ENCODE measurements around the gene COL27A1.
"Not testable (repeated sequence)": the region's sequence is repeated elsewhere in the genome, so short reads cannot be mapped to it uniquely, and the experiment has no call there.

COL27A1 gene

GRCh38 chr9:114314256-114314867 is 159.0 kb downstream of the COL27A1 start:
- Histone ChIP-seq H3K4me3 (ENCODE audit: low read length) (no peak overlapping the region), H3K4me1 (ENCODE audit: control insufficient read depth, insufficient read depth, low read length) (peaks cover 36% of the 10 kb centered on the region), H3K9me3 (ENCODE audit: control insufficient read depth, low read length) (no peaks in the 10 kb centered on the region), H3K36me3 (ENCODE audit: control insufficient read depth, insufficient read depth, low read length, severe bottlenecking) (peaks cover 8% of the 10 kb centered on the region), H3K27me3 (replicated peaks; ENCODE audit: control insufficient read depth, insufficient read depth, low read length) (no peaks in the 10 kb centered on the region), H3K9ac (ENCODE audit: low read length) (peak overlapping the region; percentile 0)
- no peak for DNase-seq (ENCODE audit: low read depth)

- Histone ChIP-seq H3K36me3 (ENCODE audit: control insufficient read depth, insufficient read depth, low read length, severe bottlenecking) (peaks cover 8% of the 10 kb centered on the region), H3K9me3 (ENCODE audit: control insufficient read depth, low read length) (no peaks in the 10 kb centered on the region), H3K4me1 (ENCODE audit: control insufficient read depth, insufficient read depth, low read length) (peaks cover 36% of the 10 kb centered on the region), H3K27me3 (replicated peaks; ENCODE audit: control insufficient read depth, insufficient read depth, low read length) (no peaks in the 10 kb centered on the region), H3K4me3 (ENCODE audit: low read length) (no peak overlapping the region), H3K9ac (ENCODE audit: low read length) (peak overlapping the region; percentile 0)
- no peak for DNase-seq (ENCODE audit: low read depth)
Observed at GRCh38 chr9:114314881-114315722, 159.8 kb downstream of the COL27A1 start.

- no peak overlapping the region for H3K4me3 ChIP-seq (ENCODE audit: low read length)
- peaks cover 36% of the 10 kb centered on the region for H3K4me1 ChIP-seq (ENCODE audit: control insufficient read depth, insufficient read depth, low read length)
- H3K9me3 ChIP-seq (ENCODE audit: control insufficient read depth, low read length) = no peaks in the 10 kb centered on the region
- H3K9ac ChIP-seq (ENCODE audit: low read length) = no peak overlapping the region
- peaks cover under 1% of the 10 kb centered on the region for H3K36me3 ChIP-seq (ENCODE audit: control insufficient read depth, insufficient read depth, low read length, severe bottlenecking)
- no peak for DNase-seq (ENCODE audit: low read depth)
- no peaks in the 10 kb centered on the region for H3K27me3 ChIP-seq (replicated peaks; ENCODE audit: control insufficient read depth, insufficient read depth, low read length)
Observed at GRCh38 chr9:114315723-114316363, 160.5 kb downstream of the COL27A1 start.

- Histone ChIP-seq H3K4me1 (ENCODE audit: control insufficient read depth, insufficient read depth, low read length) (peaks cover 36% of the 10 kb centered on the region), H3K9me3 (ENCODE audit: control insufficient read depth, low read length) (no peaks in the 10 kb centered on the region), H3K4me3 (ENCODE audit: low read length) (no peak overlapping the region), H3K27me3 (replicated peaks; ENCODE audit: control insufficient read depth, insufficient read depth, low read length) (no peaks in the 10 kb centered on the region), H3K9ac (ENCODE audit: low read length) (no peak overlapping the region), H3K36me3 (ENCODE audit: control insufficient read depth, insufficient read depth, low read length, severe bottlenecking) (no peaks in the 10 kb centered on the region)
- no peak for DNase-seq (ENCODE audit: low read depth)
Observed at GRCh38 chr9:114316605-114317230, 161.4 kb downstream of the COL27A1 start.

- H3K27me3 ChIP-seq (replicated peaks; ENCODE audit: control insufficient read depth, insufficient read depth, low read length) = no peaks in the 10 kb centered on the region
- H3K9me3 ChIP-seq (ENCODE audit: control insufficient read depth, low read length) = no peaks in the 10 kb centered on the region
- peak; percentile 88 for DNase-seq (ENCODE audit: low read depth)
- H3K9ac ChIP-seq (ENCODE audit: low read length) = peak overlapping the region; percentile 78
- peak overlapping the region; percentile 58 for H3K4me3 ChIP-seq (ENCODE audit: low read length)
- no peaks in the 10 kb centered on the region for H3K36me3 ChIP-seq (ENCODE audit: control insufficient read depth, insufficient read depth, low read length, severe bottlenecking)
- peaks cover 44% of the 10 kb centered on the region for H3K4me1 ChIP-seq (ENCODE audit: control insufficient read depth, insufficient read depth, low read length)
Observed at GRCh38 chr9:114317665-114318357, 162.5 kb downstream of the COL27A1 start.

- no peaks in the 10 kb centered on the region for H3K27me3 ChIP-seq (replicated peaks; ENCODE audit: control insufficient read depth, insufficient read depth, low read length)
- no peak for DNase-seq (ENCODE audit: low read depth)
- no peaks in the 10 kb centered on the region for H3K9me3 ChIP-seq (ENCODE audit: control insufficient read depth, low read length)
- H3K4me1 ChIP-seq (ENCODE audit: control insufficient read depth, insufficient read depth, low read length) = peaks cover 44% of the 10 kb centered on the region
- H3K9ac ChIP-seq (ENCODE audit: low read length) = peak overlapping the region; percentile 78
- no peaks in the 10 kb centered on the region for H3K36me3 ChIP-seq (ENCODE audit: control insufficient read depth, insufficient read depth, low read length, severe bottlenecking)
- H3K4me3 ChIP-seq (ENCODE audit: low read length) = no peak overlapping the region
Observed at GRCh38 chr9:114318416-114318815, 163.1 kb downstream of the COL27A1 start.

- H3K4me1 ChIP-seq (ENCODE audit: control insufficient read depth, insufficient read depth, low read length) = peaks cover 44% of the 10 kb centered on the region
- DNase-seq (ENCODE audit: low read depth) = no peak
- H3K36me3 ChIP-seq (ENCODE audit: control insufficient read depth, insufficient read depth, low read length, severe bottlenecking) = no peaks in the 10 kb centered on the region
- no peak overlapping the region for H3K9ac ChIP-seq (ENCODE audit: low read length)
- H3K27me3 ChIP-seq (replicated peaks; ENCODE audit: control insufficient read depth, insufficient read depth, low read length) = no peaks in the 10 kb centered on the region
- H3K9me3 ChIP-seq (ENCODE audit: control insufficient read depth, low read length) = no peaks in the 10 kb centered on the region
- no peak overlapping the region for H3K4me3 ChIP-seq (ENCODE audit: low read length)
Observed at GRCh38 chr9:114319147-114319546, 163.8 kb downstream of the COL27A1 start.

GRCh38 chr9:114320710-114321109 is 165.4 kb downstream of the COL27A1 start:
- H3K4me1 ChIP-seq (ENCODE audit: control insufficient read depth, insufficient read depth, low read length) = peaks cover 29% of the 10 kb centered on the region
- H3K36me3 ChIP-seq (ENCODE audit: control insufficient read depth, insufficient read depth, low read length, severe bottlenecking); H3K9me3 ChIP-seq (ENCODE audit: control insufficient read depth, low read length); H3K4me3 ChIP-seq (ENCODE audit: low read length); H3K27me3 ChIP-seq (replicated peaks; ENCODE audit: control insufficient read depth, insufficient read depth, low read length); H3K9ac ChIP-seq (ENCODE audit: low read length): not testable (repeated sequence)
- DNase-seq (ENCODE audit: low read depth) = peak; percentile 25

- peak; percentile 64 for DNase-seq (ENCODE audit: low read depth)
- no peaks in the 10 kb centered on the region for H3K36me3 ChIP-seq (ENCODE audit: control insufficient read depth, insufficient read depth, low read length, severe bottlenecking)
Observed at GRCh38 chr9:114321759-114322158, 166.4 kb downstream of the COL27A1 start.

GRCh38 chr9:114322160-114322818 is 167.0 kb downstream of the COL27A1 start:
- DNase-seq (ENCODE audit: low read depth) = peak; percentile 41

More at GRCh38 chr9:114321759-114322158, 166.4 kb downstream of the COL27A1 start:
- peaks cover 23% of the 10 kb centered on the region for H3K4me1 ChIP-seq (ENCODE audit: control insufficient read depth, insufficient read depth, low read length)
- peaks cover 4% of the 10 kb centered on the region for H3K27me3 ChIP-seq (replicated peaks; ENCODE audit: control insufficient read depth, insufficient read depth, low read length)
- H3K4me3 ChIP-seq (ENCODE audit: low read length) = no peak overlapping the region
- no peak overlapping the region for H3K9ac ChIP-seq (ENCODE audit: low read length)
- H3K9me3 ChIP-seq (ENCODE audit: control insufficient read depth, low read length) = no peaks in the 10 kb centered on the region

More at GRCh38 chr9:114322160-114322818, 167.0 kb downstream of the COL27A1 start:
- H3K27me3 ChIP-seq (replicated peaks; ENCODE audit: control insufficient read depth, insufficient read depth, low read length); H3K36me3 ChIP-seq (ENCODE audit: control insufficient read depth, insufficient read depth, low read length, severe bottlenecking); H3K9me3 ChIP-seq (ENCODE audit: control insufficient read depth, low read length); H3K4me3 ChIP-seq (ENCODE audit: low read length); H3K9ac ChIP-seq (ENCODE audit: low read length): not testable (repeated sequence)
- peaks cover 20% of the 10 kb centered on the region for H3K4me1 ChIP-seq (ENCODE audit: control insufficient read depth, insufficient read depth, low read length)

Measured in adipocyte (in vitro differentiated cells).